H1 (cell line): ENCODE measurements around the gene CYP27C1. TPM values are rescaled to one million over a fixed set of nuclear protein-coding genes. Genes with fewer than 3 reads are reported as not detected.

Experiments
- CTCF ChIA-PET: fragments of 300-600 bp; sonication (Branson Sonifier 250); formaldehyde crosslinking; loops from one replicate; lab custom pipeline; 2021; ENCODE audit not compliant: partially characterized antibody; lab: Charles Lee
- POLR2A ChIA-PET: fragments of 300-600 bp; sonication (Branson Sonifier 250); formaldehyde crosslinking; loops from one replicate; lab custom pipeline; 2021; ENCODE audit warnings: inconsistent platforms; ENCODE audit not compliant: partially characterized antibody; lab: Charles Lee
- DNase-seq, 2 experiments: peaks; one replicate each; pipeline versions ENCODE4 v3.0.0 to v3.0.0-alpha.2; 2010 to 2022; ENCODE audit warnings: low spot score in 2 of 2, low read depth in 1 of 2, mixed read lengths in 1 of 2
- FAIRE-seq: peaks from 2 replicates; lab custom pipeline; 2011; peaks lifted over from hg19 to GRCh38; lab: Jason Lieb, UNC
- H2AFZ ChIP-seq: 2 replicates; pipeline ENCODE4 v1.8.1; 2012; ENCODE audit warnings: low read length, inconsistent platforms
- H2AK5ac ChIP-seq: 2 replicates; pipeline ENCODE4 v1.6.1; 2013; ENCODE audit warnings: low read depth, low read length
- H2BK120ac ChIP-seq: replicated peaks from 2 replicates; pipeline ENCODE3; 2013; ENCODE audit warnings: low read depth, low read length, inconsistent platforms
- H2BK12ac ChIP-seq: 2 replicates; pipeline ENCODE4 v1.6.1; 2013; ENCODE audit warnings: low read depth, low read length
- H2BK15ac ChIP-seq: 2 replicates; pipeline ENCODE4 v1.6.1; 2013; ENCODE audit warnings: low read length
- H2BK20ac ChIP-seq: 2 replicates; pipeline ENCODE4 v1.6.1; 2013; ENCODE audit warnings: low read length
- H2BK5ac ChIP-seq: 2 replicates; pipeline ENCODE4 v1.6.1; 2013; ENCODE audit warnings: low read depth, low read length
- H3K14ac ChIP-seq: 2 replicates; pipeline ENCODE4 v1.6.1; 2013; ENCODE audit warnings: inconsistent platforms; ENCODE audit not compliant: insufficient read length
- H3K18ac ChIP-seq: 2 replicates; pipeline ENCODE4 v1.6.1; 2013; ENCODE audit warnings: low read length; ENCODE audit errors: extremely low read depth
- H3K23ac ChIP-seq: 2 replicates; pipeline ENCODE4 v1.6.1; 2013; ENCODE audit warnings: inconsistent platforms; ENCODE audit not compliant: insufficient read length
- H3K23me2 ChIP-seq: 2 replicates; pipeline ENCODE4 v1.6.1; 2013; ENCODE audit warnings: low read depth, low read length
- H3K27ac ChIP-seq: 2 replicates; pipeline ENCODE4 v1.6.1; 2011; ENCODE audit warnings: low read depth, low read length, inconsistent platforms
- H3K27me3 ChIP-seq, 4 experiments: replicated peaks in 1 of 4; 1 replicate in 1 of 4; 2 replicates in 3 of 4; pipeline versions ENCODE4 v1.6.1 to v1.8.1; 2011 to 2013; ENCODE audit warnings: low read length in 3 of 4, mild to moderate bottlenecking in 3 of 4, inconsistent platforms in 2 of 4, mixed read lengths in 2 of 4, moderate library complexity in 1 of 4; ENCODE audit not compliant: control insufficient read depth in 3 of 4, insufficient read depth in 3 of 4; ENCODE audit errors: extremely low read depth in 1 of 4
- H3K36me3 ChIP-seq, 4 experiments: 2 replicates each; pipeline versions ENCODE4 v1.6.1 to v1.8.1; 2011 to 2013; ENCODE audit warnings: mild to moderate bottlenecking in 4 of 4, low read length in 3 of 4, moderate library complexity in 2 of 4, control low read depth in 1 of 4, inconsistent platforms in 1 of 4; ENCODE audit not compliant: insufficient read depth in 4 of 4, control insufficient read depth in 2 of 4
- H3K4ac ChIP-seq: replicated peaks from 2 replicates; pipeline ENCODE3; 2013; ENCODE audit warnings: low read length, low read depth, mixed read lengths, inconsistent platforms; ENCODE audit not compliant: insufficient read length
- H3K4me1 ChIP-seq, 4 experiments: replicated peaks in 1 of 4; 1 replicate in 1 of 4; 2 replicates in 3 of 4; pipeline versions ENCODE4 v1.6.1 to v1.8.1; 2011 to 2013; ENCODE audit warnings: low read length in 3 of 4, inconsistent platforms in 2 of 4, mixed read lengths in 1 of 4; ENCODE audit not compliant: insufficient read depth in 4 of 4, control insufficient read depth in 3 of 4
- H3K4me2 ChIP-seq, 2 experiments: 2 replicates each; pipeline versions ENCODE4 v1.6.1 to v1.8.1; 2011 to 2013; ENCODE audit warnings: low read depth in 2 of 2, low read length in 2 of 2, control low read depth in 1 of 2, inconsistent platforms in 1 of 2, mild to moderate bottlenecking in 1 of 2; ENCODE audit not compliant: insufficient read depth in 1 of 2
- H3K4me3 ChIP-seq, 4 experiments: fragments of 200-600, 300-600 bp in 1 of 4; sonication (generic), shearing (Covaris generic), sonication (Bioruptor Twin) in 1 of 4; 2 replicates each; pipeline versions ENCODE4 v1.5.1 to v1.8.1; 2011 to 2016; ENCODE audit warnings: low read length in 4 of 4, low read depth in 3 of 4, control low read depth in 2 of 4, inconsistent platforms in 2 of 4, mild to moderate bottlenecking in 2 of 4, mixed read lengths in 1 of 4, moderate library complexity in 1 of 4; ENCODE audit not compliant: insufficient read depth in 2 of 4; ENCODE audit errors: extremely low read depth in 1 of 4
- H3K56ac ChIP-seq: replicated peaks from 2 replicates; pipeline ENCODE3; 2013; ENCODE audit warnings: low read depth, mild to moderate bottlenecking, mixed read lengths, low read length, inconsistent platforms; ENCODE audit not compliant: insufficient read length
- H3K79me1 ChIP-seq: 2 replicates; pipeline ENCODE4 v1.6.1; 2013; ENCODE audit warnings: low read depth, low read length, control low read depth
- H3K79me2 ChIP-seq, 2 experiments: 2 replicates each; pipeline versions ENCODE4 v1.6.1 to v1.8.1; 2012 to 2013; ENCODE audit warnings: low read length in 2 of 2, mild to moderate bottlenecking in 2 of 2, inconsistent platforms in 1 of 2; ENCODE audit not compliant: insufficient read depth in 2 of 2, control insufficient read depth in 1 of 2
- H3K9ac ChIP-seq, 4 experiments: replicated peaks in 1 of 4; 1 replicate in 1 of 4; 2 replicates in 3 of 4; pipeline versions ENCODE4 v1.6.1 to v1.8.1; 2011 to 2013; ENCODE audit warnings: low read depth in 3 of 4, low read length in 3 of 4, control low read depth in 2 of 4, mild to moderate bottlenecking in 2 of 4, moderate library complexity in 2 of 4, inconsistent platforms in 1 of 4; ENCODE audit errors: extremely low read depth in 1 of 4
- H3K9me3 ChIP-seq, 2 experiments: 2 replicates each; pipeline versions ENCODE4 v1.6.1 to v1.8.1; 2012 to 2013; ENCODE audit warnings: mild to moderate bottlenecking in 2 of 2, moderate library complexity in 2 of 2, control low read depth in 1 of 2, inconsistent platforms in 1 of 2, low read depth in 1 of 2, low read length in 1 of 2, mixed read lengths in 1 of 2; ENCODE audit not compliant: insufficient read depth in 2 of 2
- H4K20me1 ChIP-seq, 2 experiments: replicated peaks in 1 of 2; 2 replicates each; pipeline versions ENCODE3 to v1.8.1; 2011 to 2013; ENCODE audit warnings: inconsistent platforms in 2 of 2, low read length in 2 of 2, mild to moderate bottlenecking in 1 of 2; ENCODE audit not compliant: insufficient read depth in 2 of 2, control insufficient read depth in 1 of 2
- H4K5ac ChIP-seq: 2 replicates; pipeline ENCODE4 v1.6.1; 2013; ENCODE audit warnings: low read length, low read depth, mixed read lengths, inconsistent platforms; ENCODE audit not compliant: insufficient read length
- H4K8ac ChIP-seq: 2 replicates; pipeline ENCODE4 v1.8.0; 2013; ENCODE audit warnings: mild to moderate bottlenecking, moderate library complexity, low read length, inconsistent platforms; ENCODE audit not compliant: insufficient read depth; ENCODE audit errors: extremely low read depth
- H4K91ac ChIP-seq: replicated peaks from 2 replicates; pipeline ENCODE3; 2013; ENCODE audit warnings: low read length, mixed read lengths, inconsistent platforms; ENCODE audit not compliant: insufficient read length
- ATF2 ChIP-seq: IDR thresholded peaks from 2 replicates; pipeline ENCODE4 v1.6.1; 2012; ENCODE audit warnings: low read length, inconsistent platforms
- GTF2F1 ChIP-seq: IDR thresholded peaks from 2 replicates; pipeline ENCODE4 v1.6.1; 2012; ENCODE audit warnings: low read depth, low read length, improper control_type of control experiment, borderline replicate concordance
- JUN ChIP-seq: IDR thresholded peaks from 2 replicates; pipeline ENCODE4 v1.6.1; 2011; ENCODE audit warnings: low read depth, mild to moderate bottlenecking, improper control_type of control experiment, low read length
- RBBP5 ChIP-seq: IDR thresholded peaks from 2 replicates; pipeline ENCODE4 v1.7.1; 2012; ENCODE audit warnings: low read depth, mild to moderate bottlenecking, inconsistent platforms, low read length, moderate library complexity, borderline replicate concordance
- SIN3A ChIP-seq, 2 experiments: IDR thresholded peaks in 1 of 2; conservative IDR thresholded peaks in 1 of 2; 2 replicates each; pipeline ENCODE4 v1.6.1; 2011 to 2012; ENCODE audit warnings: low read length in 2 of 2, improper control_type of control experiment in 1 of 2, low read depth in 1 of 2, mild to moderate bottlenecking in 1 of 2
- TAF1 ChIP-seq: IDR thresholded peaks from 2 replicates; pipeline ENCODE4 v1.6.1; 2011; ENCODE audit warnings: mild to moderate bottlenecking, low read depth, low read length
- TAF7 ChIP-seq: optimal IDR thresholded peaks from 2 replicates; pipeline ENCODE3; 2011; ENCODE audit warnings: low read depth, mild to moderate bottlenecking, inconsistent platforms, low read length, moderate library complexity, borderline replicate concordance
- TBP ChIP-seq: IDR thresholded peaks from 2 replicates; pipeline ENCODE4 v1.6.1; 2011; ENCODE audit warnings: low read depth, low read length, improper control_type of control experiment
- TCF12 ChIP-seq: IDR thresholded peaks from 2 replicates; pipeline ENCODE4 v1.6.1; 2011; ENCODE audit warnings: low read depth, mild to moderate bottlenecking, low read length
- WGBS, 2 experiments: shearing (Covaris generic) in 1 of 2; methylation state at CpG; one replicate each; pipeline versions ENCODE4 v1.1.6 to v1.1.7; 2013 to 2015; ENCODE audit warnings: low lambda C conversion rate in 2 of 2, mixed read lengths in 2 of 2, inconsistent platforms in 1 of 2, low coverage in 1 of 2, missing lambda C conversion rate in 1 of 2; ENCODE audit not compliant: insufficient replicate concordance in 2 of 2, insufficient coverage in 1 of 2, insufficient read length in 1 of 2; ENCODE audit errors: extremely low coverage in 1 of 2, missing lambda C conversion rate in 1 of 2; 5-methylcytosine and 5-hydroxymethylcytosine counted together
- polyA plus RNA-seq, 7 experiments: library from polyadenylated mRNA; depleted of rRNA in 3 of 7; stranded (reverse) in 5 of 7; unstranded in 2 of 7; fragments of >200 nt in 5 of 7; fragments of 200-250 nt in 2 of 7; gene quantifications; 1 replicate in 5 of 7; 2 replicates in 1 of 7; 4 replicates in 1 of 7; pipeline versions ENCODE4 v1.2.1 to v1.2.3, GENCODE V29; 2011 to 2013; ENCODE audit warnings: missing spikeins in 2 of 7, mixed read lengths in 2 of 7
- total RNA-seq: library from RNA; stranded (reverse); fragmentation: NEBNext Ultra II Directional; extraction: Animal tissue kit (Norgen Biotek cat#: 25700); gene quantifications from 2 replicates; pipeline ENCODE4 v1.2.1, GENCODE V29; 2021
- TF ChIP-seq, protein P1 (sequence below): IDR thresholded peaks from 2 replicates; pipeline ENCODE4 v1.6.1; 2011; ENCODE audit warnings: low read length, improper control_type of control experiment

Gene CYP27C1
- total and polyA plus RNA-seq, 2 of the 8 experiments (the other 6 are each of a cell fraction or from before 2014, with no cell fraction given): 1.3 to 3.2 TPM

DNA sequence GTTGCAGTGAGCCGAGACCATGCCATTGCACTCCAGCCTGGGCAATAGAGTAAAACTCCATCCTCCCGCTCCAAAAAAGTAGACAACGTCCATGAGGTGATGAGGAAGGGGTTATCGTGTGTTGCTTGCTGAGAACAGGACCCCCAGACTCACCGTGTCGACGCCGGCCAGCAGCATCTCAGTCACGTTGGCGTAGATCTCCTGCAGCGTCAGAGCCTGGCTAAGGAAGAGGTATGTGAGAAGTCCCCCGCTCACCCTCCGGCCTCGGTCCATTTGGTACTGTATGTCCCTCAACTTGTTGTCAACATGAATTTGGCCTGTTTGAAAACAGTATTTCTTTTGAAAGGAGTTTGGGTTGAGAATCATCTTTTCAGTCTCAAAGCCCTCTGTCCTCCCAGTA, 20.9 kb downstream of the CYP27C1 start:
- H3K27ac ChIP-seq: no peak overlapping the region
- H3K18ac ChIP-seq: no peak overlapping the region
- H3K4me2 ChIP-seq: no peak overlapping the region
- H4K20me1 ChIP-seq: no peaks in the 10 kb centered on the region
- FAIRE-seq: no peak
- H2AFZ ChIP-seq: no peak overlapping the region
- no peaks in the 10 kb centered on the region for H3K27me3 ChIP-seq
- H2BK120ac ChIP-seq: no peak overlapping the region
- no peaks in the 10 kb centered on the region for H3K79me1 ChIP-seq
- no peak overlapping the region for H3K23ac ChIP-seq
- H3K4me3 ChIP-seq: no peak overlapping the region
- CTCF ChIA-PET: interaction anchor here (0.9 to 1.7 kb wide), 9 partner anchors 24 to 238 kb away, joined by 3 to 5 read pairs (median 3); no protein-coding TSS in a partner anchor
- H4K91ac ChIP-seq: no peak overlapping the region
- 86% methylated on average over 14 of the region's 14 CpGs; no CpG with 5 or more reads in 1 of the 2 experiments for WGBS, 2 experiments
- H3K23me2 ChIP-seq: no peaks in the 10 kb centered on the region
- H3K36me3 ChIP-seq: no peaks in the 10 kb centered on the region
- no peak overlapping the region for H4K8ac ChIP-seq
- H3K4me1 ChIP-seq: peaks cover 0 to 5% (median 2%) of the 10 kb centered on the region in 4 experiments; a peak in 2 of 7 replicates
- no peak overlapping the region for H2AK5ac ChIP-seq
- no peak overlapping the region for H4K5ac ChIP-seq
- H3K14ac ChIP-seq: no peak overlapping the region
- no peak overlapping the region for H2BK15ac ChIP-seq
- H2BK12ac ChIP-seq: no peak overlapping the region
- H2BK20ac ChIP-seq: no peak overlapping the region
- H3K9ac ChIP-seq: no peak overlapping the region
- DNase-seq: no peak
- no peaks in the 10 kb centered on the region for H3K9me3 ChIP-seq
- no peak overlapping the region for H2BK5ac ChIP-seq
- no peak overlapping the region for H3K4ac ChIP-seq
- H3K79me2 ChIP-seq: no peaks in the 10 kb centered on the region
- POLR2A ChIA-PET: no interaction called here
- H3K56ac ChIP-seq: no peak overlapping the region
- TF ChIP-seq GTF2F1 (no peak), TAF1 (no peak), TCF12 (no peak), TBP (no peak), SIN3A (conservative IDR thresholded peaks at IDR 0.05 in 1 of 2, IDR thresholded peaks at IDR 0.05 in 1 of 2; ENCODE audit: low read depth in 1 of 2, low read length in 2 of 2) (no peak), ATF2 (no peak), RBBP5 (no peak), JUN (no peak), TAF7 (no peak)
- TF ChIP-seq, protein P1, sequence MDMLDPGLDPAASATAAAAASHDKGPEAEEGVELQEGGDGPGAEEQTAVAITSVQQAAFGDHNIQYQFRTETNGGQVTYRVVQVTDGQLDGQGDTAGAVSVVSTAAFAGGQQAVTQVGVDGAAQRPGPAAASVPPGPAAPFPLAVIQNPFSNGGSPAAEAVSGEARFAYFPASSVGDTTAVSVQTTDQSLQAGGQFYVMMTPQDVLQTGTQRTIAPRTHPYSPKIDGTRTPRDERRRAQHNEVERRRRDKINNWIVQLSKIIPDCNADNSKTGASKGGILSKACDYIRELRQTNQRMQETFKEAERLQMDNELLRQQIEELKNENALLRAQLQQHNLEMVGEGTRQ: no peak
- TF ChIP-seq, all 59 proteins: peak for 0
